ENCODE results near the gene RNF168. TPM values are rescaled to one million over a fixed set of nuclear protein-coding genes. Genes with fewer than 3 reads are reported as not detected.
A peak's percentile ranks its signal among the peaks of the same experiment; 100 is the strongest.

Gene RNF168
- polyA plus RNA-seq, 1 donor, result 11.4 TPM

GRCh38 chr3:196502775-196503195 lies 783 bp downstream of the RNF168 start:
- Histone ChIP-seq H3K4me1 (ENCODE audit: control insufficient read depth, insufficient read depth, low read length) (peaks cover 7% of the 10 kb centered on the region), H3K27ac (ENCODE audit: low read length) (peak overlapping the region; percentile 95), H3K4me3 (ENCODE audit: low read length) (peak overlapping the region; percentile 76), H3K27me3 (ENCODE audit: control insufficient read depth, insufficient read depth, low read length) (no peaks in the 10 kb centered on the region), H3K36me3 (ENCODE audit: control insufficient read depth, insufficient read depth, low read length) (peaks cover 4% of the 10 kb centered on the region), H3K9me3 (ENCODE audit: control insufficient read depth, low read depth, low read length) (peaks cover 3% of the 10 kb centered on the region)
- WGBS (ENCODE audit: insufficient coverage, low lambda C conversion rate), result 0% methylated on average over 1 of the region's 27 CpGs
- DNase-seq, result peak; percentile 18 to 69

DNA sequence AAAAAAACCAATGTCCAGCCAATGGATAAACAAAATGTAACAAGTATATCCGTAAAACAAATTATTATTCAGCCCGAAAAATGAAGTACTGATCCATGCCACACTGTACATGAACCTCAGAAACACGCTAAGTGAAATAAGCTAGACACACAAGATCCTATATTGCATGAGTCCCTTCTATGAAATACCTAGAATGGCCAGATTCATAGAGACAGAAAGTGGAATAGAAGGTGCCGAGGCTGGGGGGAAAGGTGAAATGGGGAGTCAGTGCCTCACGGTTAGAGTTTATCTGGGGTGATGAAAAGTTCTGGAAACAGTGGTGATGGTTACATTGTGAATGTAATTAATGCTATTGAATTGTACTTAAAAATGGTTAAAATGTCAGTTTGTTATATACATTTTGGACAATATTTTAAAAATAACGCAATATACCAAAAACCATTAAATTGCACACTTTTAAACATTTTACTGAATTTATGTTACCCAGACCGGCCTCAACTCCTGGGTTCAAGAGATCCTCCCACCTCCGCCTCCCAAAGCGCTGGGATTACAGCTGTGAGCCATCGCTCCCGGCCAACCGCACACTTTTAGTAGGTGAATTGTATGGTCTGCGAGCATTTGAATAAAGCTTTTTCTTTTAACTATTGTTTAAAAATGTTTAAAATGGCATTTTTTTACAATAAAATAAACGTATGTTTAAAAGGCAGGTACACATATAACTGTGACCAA lies 2.1 kb downstream of the RNF168 start:
- no peaks in the 10 kb centered on the region for H3K27me3 ChIP-seq (ENCODE audit: control insufficient read depth, insufficient read depth, low read length)
- peak in 1 of 2 donors; percentile 19 for DNase-seq

DNA sequence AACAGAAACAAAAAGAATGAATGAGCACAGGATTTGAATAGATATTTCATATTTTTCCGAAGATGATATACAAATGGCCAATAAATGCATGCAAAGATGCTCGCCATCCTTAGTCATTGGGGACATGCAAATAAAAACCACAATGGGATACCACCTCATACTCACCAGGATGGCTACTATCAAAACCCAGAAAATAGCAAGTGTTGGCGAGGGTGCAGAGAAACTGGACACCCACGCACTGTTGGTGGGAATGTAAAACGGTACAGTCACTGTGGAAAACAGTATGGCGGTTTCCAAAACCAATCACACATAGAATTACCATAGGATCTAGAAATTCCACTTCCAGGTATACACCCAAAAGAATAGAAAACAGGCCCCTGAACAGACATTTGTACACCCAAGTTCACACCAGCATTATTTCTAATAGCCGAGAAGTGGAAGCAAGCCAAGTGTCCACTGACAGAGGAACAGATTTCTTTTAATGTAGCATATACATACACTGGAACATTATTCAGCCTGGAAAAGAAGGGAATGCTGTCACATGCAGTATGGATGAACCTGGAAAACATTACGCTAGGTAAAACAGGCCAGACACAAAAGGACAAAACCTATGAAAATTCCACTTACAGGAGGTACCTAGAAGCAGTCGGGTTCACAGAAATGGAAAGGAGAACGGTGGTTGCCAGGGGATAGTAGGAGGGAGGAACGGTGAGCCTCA lies 3.6 kb downstream of the RNF168 start:
- H3K4me1 ChIP-seq (ENCODE audit: control insufficient read depth, insufficient read depth, low read length), result peaks cover 7% of the 10 kb centered on the region
- no peak overlapping the region for H3K27ac ChIP-seq (ENCODE audit: low read length)
- H3K4me3 ChIP-seq (ENCODE audit: low read length), result peak overlapping the region; percentile 76
- peaks cover 2% of the 10 kb centered on the region for H3K36me3 ChIP-seq (ENCODE audit: control insufficient read depth, insufficient read depth, low read length)
- no peaks in the 10 kb centered on the region for H3K27me3 ChIP-seq (ENCODE audit: control insufficient read depth, insufficient read depth, low read length)
- DNase-seq, result no peak
- H3K9me3 ChIP-seq (ENCODE audit: control insufficient read depth, low read depth, low read length), result no peaks in the 10 kb centered on the region
- WGBS (ENCODE audit: insufficient coverage, low lambda C conversion rate), result no CpG with 5 or more reads among the region's 11 CpGs

More for the DNA sequence above, 2.1 kb downstream of the RNF168 start:
- WGBS (ENCODE audit: insufficient coverage, low lambda C conversion rate), result 4% methylated on average over 3 of the region's 14 CpGs
- no peak overlapping the region for H3K27ac ChIP-seq (ENCODE audit: low read length)
- no peaks in the 10 kb centered on the region for H3K36me3 ChIP-seq (ENCODE audit: control insufficient read depth, insufficient read depth, low read length)
- H3K4me3 ChIP-seq (ENCODE audit: low read length), result peak overlapping the region; percentile 76
- H3K4me1 ChIP-seq (ENCODE audit: control insufficient read depth, insufficient read depth, low read length), result peaks cover 7% of the 10 kb centered on the region
- no peaks in the 10 kb centered on the region for H3K9me3 ChIP-seq (ENCODE audit: control insufficient read depth, low read depth, low read length)

- H3K27me3 ChIP-seq (ENCODE audit: control insufficient read depth, insufficient read depth, low read length), result no peaks in the 10 kb centered on the region
- 100% methylated on average over 1 of the region's 5 CpGs for WGBS (ENCODE audit: insufficient coverage, low lambda C conversion rate)
- H3K4me3 ChIP-seq (ENCODE audit: low read length), result no peak overlapping the region
- peaks cover 2% of the 10 kb centered on the region for H3K36me3 ChIP-seq (ENCODE audit: control insufficient read depth, insufficient read depth, low read length)
- no peak overlapping the region for H3K27ac ChIP-seq (ENCODE audit: low read length)
- DNase-seq, result no peak
- H3K9me3 ChIP-seq (ENCODE audit: control insufficient read depth, low read depth, low read length), result no peaks in the 10 kb centered on the region
- H3K4me1 ChIP-seq (ENCODE audit: control insufficient read depth, insufficient read depth, low read length), result peaks cover 6% of the 10 kb centered on the region
Measured at GRCh38 chr3:196499061-196499460, 4.5 kb downstream of the RNF168 start.

DNA sequence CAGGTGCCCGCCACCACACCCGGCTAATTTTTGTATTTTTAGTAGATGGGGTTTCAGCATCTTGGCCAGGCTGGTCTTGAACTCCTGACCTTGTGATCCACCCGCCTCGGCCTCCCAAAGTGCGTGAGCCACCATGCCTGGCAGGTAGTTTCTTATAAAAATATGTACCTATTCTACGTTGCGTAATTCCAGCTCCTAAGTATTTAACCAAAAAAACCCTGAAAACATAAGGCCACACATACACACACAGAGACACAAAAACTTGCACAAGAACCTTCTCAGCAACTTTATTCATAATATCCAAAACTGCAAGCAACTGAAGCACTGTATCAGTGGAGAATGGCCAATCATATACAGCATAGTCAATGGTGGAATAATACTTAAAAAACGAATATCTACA lies 5.3 kb downstream of the RNF168 start:
- no peaks in the 10 kb centered on the region for H3K27me3 ChIP-seq (ENCODE audit: control insufficient read depth, insufficient read depth, low read length)
- H3K4me1 ChIP-seq (ENCODE audit: control insufficient read depth, insufficient read depth, low read length), result peaks cover 4% of the 10 kb centered on the region
- H3K27ac ChIP-seq (ENCODE audit: low read length), result no peak overlapping the region
- WGBS (ENCODE audit: insufficient coverage, low lambda C conversion rate), result 100% methylated on average over 1 of the region's 8 CpGs
- no peak overlapping the region for H3K4me3 ChIP-seq (ENCODE audit: low read length)
- no peaks in the 10 kb centered on the region for H3K9me3 ChIP-seq (ENCODE audit: control insufficient read depth, low read depth, low read length)
- DNase-seq, result no peak
- H3K36me3 ChIP-seq (ENCODE audit: control insufficient read depth, insufficient read depth, low read length), result peaks cover 2% of the 10 kb centered on the region

- WGBS (ENCODE audit: insufficient coverage, low lambda C conversion rate), result 100% methylated on average over 1 of the region's 4 CpGs
- Histone ChIP-seq H3K9me3 (ENCODE audit: control insufficient read depth, low read depth, low read length) (no peaks in the 10 kb centered on the region), H3K4me1 (ENCODE audit: control insufficient read depth, insufficient read depth, low read length) (peaks cover 4% of the 10 kb centered on the region), H3K27ac (ENCODE audit: low read length) (no peak overlapping the region), H3K27me3 (ENCODE audit: control insufficient read depth, insufficient read depth, low read length) (no peaks in the 10 kb centered on the region), H3K4me3 (ENCODE audit: low read length) (no peak overlapping the region), H3K36me3 (ENCODE audit: control insufficient read depth, insufficient read depth, low read length) (peaks cover 2% of the 10 kb centered on the region)
- DNase-seq, result no peak
Measured at GRCh38 chr3:196496183-196496582, 7.4 kb downstream of the RNF168 start.

- no peak overlapping the region for H3K27ac ChIP-seq (ENCODE audit: low read length)
- H3K4me3 ChIP-seq (ENCODE audit: low read length), result no peak overlapping the region
- H3K4me1 ChIP-seq (ENCODE audit: control insufficient read depth, insufficient read depth, low read length), result no peaks in the 10 kb centered on the region
- H3K27me3 ChIP-seq (ENCODE audit: control insufficient read depth, insufficient read depth, low read length), result no peaks in the 10 kb centered on the region
- DNase-seq, result no peak
- peaks cover 2% of the 10 kb centered on the region for H3K36me3 ChIP-seq (ENCODE audit: control insufficient read depth, insufficient read depth, low read length)
- no peaks in the 10 kb centered on the region for H3K9me3 ChIP-seq (ENCODE audit: control insufficient read depth, low read depth, low read length)
- 100% methylated on average over 2 of the region's 7 CpGs for WGBS (ENCODE audit: insufficient coverage, low lambda C conversion rate)
Measured at GRCh38 chr3:196493292-196493691, 10.3 kb downstream of the RNF168 start.

DNA sequence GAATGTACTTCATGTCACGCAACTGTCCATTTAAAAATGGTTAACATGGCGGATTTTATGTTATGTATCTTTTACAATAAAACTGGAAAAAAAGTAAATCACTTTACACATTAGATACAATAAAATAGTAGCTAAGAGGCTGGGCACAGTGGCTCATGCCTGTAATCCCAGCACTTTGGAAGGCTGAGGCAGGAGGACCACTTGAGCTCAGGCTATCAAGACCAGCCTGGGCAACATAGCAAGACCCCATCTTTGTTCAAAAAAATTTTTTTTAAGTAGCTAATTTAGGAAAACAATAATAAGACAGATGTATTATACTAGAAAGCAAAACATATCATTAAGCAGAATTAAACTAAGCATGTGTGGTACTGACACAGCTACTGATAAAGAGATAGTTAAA lies 11.5 kb downstream of the RNF168 start:
- no peak for DNase-seq
- no peak overlapping the region for H3K4me3 ChIP-seq (ENCODE audit: low read length)
- 100% methylated on average over 2 of the region's 2 CpGs for WGBS (ENCODE audit: insufficient coverage, low lambda C conversion rate)
- H3K9me3 ChIP-seq (ENCODE audit: control insufficient read depth, low read depth, low read length), result no peaks in the 10 kb centered on the region
- H3K27ac ChIP-seq (ENCODE audit: low read length), result no peak overlapping the region
- H3K4me1 ChIP-seq (ENCODE audit: control insufficient read depth, insufficient read depth, low read length), result no peaks in the 10 kb centered on the region
- H3K36me3 ChIP-seq (ENCODE audit: control insufficient read depth, insufficient read depth, low read length), result peaks cover 6% of the 10 kb centered on the region
- no peaks in the 10 kb centered on the region for H3K27me3 ChIP-seq (ENCODE audit: control insufficient read depth, insufficient read depth, low read length)

DNA sequence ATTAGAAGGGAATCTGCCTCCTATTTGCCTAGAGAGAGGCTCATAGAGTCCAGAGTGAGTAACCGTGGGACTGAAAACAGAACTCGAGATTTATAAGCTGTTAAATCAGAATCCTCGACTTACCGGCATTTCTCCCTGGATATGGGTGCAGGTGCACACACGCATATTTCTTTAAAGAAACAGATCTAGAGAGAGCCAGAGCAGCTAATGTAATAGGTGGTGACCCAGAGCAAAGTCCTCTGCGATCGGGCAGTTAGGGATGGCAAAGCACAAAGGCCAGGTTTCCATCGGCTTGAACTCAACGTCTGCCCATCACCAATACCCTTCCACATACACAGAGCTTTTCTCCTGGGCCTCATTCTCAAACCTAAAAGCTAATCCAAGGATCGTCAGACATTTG lies 13.8 kb downstream of the RNF168 start:
- H3K4me3 ChIP-seq (ENCODE audit: low read length), result no peak overlapping the region
- WGBS (ENCODE audit: insufficient coverage, low lambda C conversion rate), result 80% methylated on average over 1 of the region's 10 CpGs
- no peak for DNase-seq

DNA sequence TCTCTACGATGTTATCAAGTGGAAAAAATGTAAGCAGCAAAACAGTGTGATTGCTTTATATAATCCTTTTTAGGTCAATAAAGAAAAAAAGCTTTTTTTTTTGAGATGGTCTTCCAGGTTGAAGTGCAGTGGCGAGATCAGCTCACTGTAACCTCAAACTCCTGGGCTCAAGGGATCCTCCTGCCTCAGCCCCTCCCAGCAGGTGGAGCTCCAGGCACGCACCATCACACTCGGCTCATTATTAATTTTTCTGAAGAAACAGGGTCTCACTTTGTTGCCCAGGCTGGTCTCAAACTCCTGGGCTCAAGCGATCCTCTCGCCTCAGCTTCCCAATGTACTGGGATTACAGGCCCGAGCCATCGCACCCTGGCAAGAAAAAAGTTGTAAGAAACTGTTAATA lies 17.3 kb downstream of the RNF168 start:
- 100% methylated on average over 1 of the region's 8 CpGs for WGBS (ENCODE audit: insufficient coverage, low lambda C conversion rate)
- no peaks in the 10 kb centered on the region for H3K9me3 ChIP-seq (ENCODE audit: control insufficient read depth, low read depth, low read length)
- DNase-seq, result no peak
- no peak overlapping the region for H3K27ac ChIP-seq (ENCODE audit: low read length)
- no peak overlapping the region for H3K4me3 ChIP-seq (ENCODE audit: low read length)
- H3K4me1 ChIP-seq (ENCODE audit: control insufficient read depth, insufficient read depth, low read length), result no peaks in the 10 kb centered on the region
- H3K27me3 ChIP-seq (ENCODE audit: control insufficient read depth, insufficient read depth, low read length), result no peaks in the 10 kb centered on the region
- peaks cover 42% of the 10 kb centered on the region for H3K36me3 ChIP-seq (ENCODE audit: control insufficient read depth, insufficient read depth, low read length)

More for the DNA sequence above, 13.8 kb downstream of the RNF168 start:
- H3K4me1 ChIP-seq (ENCODE audit: control insufficient read depth, insufficient read depth, low read length), result no peaks in the 10 kb centered on the region
- H3K9me3 ChIP-seq (ENCODE audit: control insufficient read depth, low read depth, low read length), result no peaks in the 10 kb centered on the region
- peaks cover 20% of the 10 kb centered on the region for H3K36me3 ChIP-seq (ENCODE audit: control insufficient read depth, insufficient read depth, low read length)
- no peaks in the 10 kb centered on the region for H3K27me3 ChIP-seq (ENCODE audit: control insufficient read depth, insufficient read depth, low read length)
- no peak overlapping the region for H3K27ac ChIP-seq (ENCODE audit: low read length)

All from large intestine (tissue), 3 donors.